G401 (cell line): ENCODE results near the gene ST6GALNAC5. TPM values are rescaled to one million over a fixed set of nuclear protein-coding genes. Genes with fewer than 3 reads are reported as not detected.

Experiments used
- DNase-seq: peaks from one replicate; pipeline ENCODE4 v3.0.0-alpha.2; 2015; ENCODE audit warnings: low spot score
- in situ Hi-C: cut with HindIII; loops from 2 replicates; pipeline ENCODE4 v1.10.0; 2016; ENCODE audit warnings: low sequenced_read_pairs, mixed read lengths
- total RNA-seq: library from RNA; depleted of rRNA; stranded (reverse); fragments of >200 nt; shearing (Covaris generic); gene quantifications from 2 replicates; pipeline ENCODE4 v1.2.3, GENCODE V29; 2014

ST6GALNAC5 gene
- total RNA-seq, 1 experiment from 2014 or later: not detected

- DNase-seq: no peak
- in situ Hi-C loops: no loop called here
These were observed 209.5 kb downstream of the ST6GALNAC5 start for GRCh38 chr1:77076759-77077158.

- DNase-seq: no peak
- in situ Hi-C loops: no loop called here
These were observed 214.6 kb downstream of the ST6GALNAC5 start for GRCh38 chr1:77081834-77082233.

GRCh38 chr1:77084457-77084856 lies 217.2 kb downstream of the ST6GALNAC5 start:
- in situ Hi-C loops: no loop called here
- no peak for DNase-seq

- in situ Hi-C loops: no loop called here
- DNase-seq: no peak
These were observed 217.8 kb downstream of the ST6GALNAC5 start for GRCh38 chr1:77085109-77085508.

- no peak for DNase-seq
These were observed 222.5 kb downstream of the ST6GALNAC5 start for GRCh38 chr1:77089756-77090155.

GRCh38 chr1:77095236-77095635 lies 228.0 kb downstream of the ST6GALNAC5 start:
- in situ Hi-C loops: no loop called here
- DNase-seq: no peak

More at GRCh38 chr1:77089756-77090155, 222.5 kb downstream of the ST6GALNAC5 start:
- in situ Hi-C loops: no loop called here

GRCh38 chr1:77096496-77097255 lies 229.4 kb downstream of the ST6GALNAC5 start:
- in situ Hi-C loops: no loop called here
- no peak for DNase-seq

GRCh38 chr1:77100875-77101274 lies 233.6 kb downstream of the ST6GALNAC5 start:
- in situ Hi-C loops: no loop called here
- no peak for DNase-seq

- in situ Hi-C loops: no loop called here
- no peak for DNase-seq
These were observed 236.2 kb downstream of the ST6GALNAC5 start for GRCh38 chr1:77103486-77103885.

- in situ Hi-C loops: no loop called here
- no peak for DNase-seq
These were observed 237.4 kb downstream of the ST6GALNAC5 start for GRCh38 chr1:77104672-77105071.
